GM12878 (cell line): ENCODE results near the gene ME3. TPM values are rescaled to one million over a fixed set of nuclear protein-coding genes. Genes with fewer than 3 reads are reported as not detected.
A peak's percentile ranks its signal among the peaks of the same experiment; 100 is the strongest.

Experiments
- ATAC-seq: fragments of 200-7000 bp; cut with Tn5 transposase; 3 replicates; pipeline ENCODE4 v1.9.1; 2020; ENCODE audit warnings: mild to moderate bottlenecking, moderate library complexity
- BruUV-seq: library from RNA; stranded (reverse); fragments of 400-500 nt; replicated peaks from 2 replicates; lab custom pipeline; 2021; lab: Mats Ljungman, UMichigan
- CTCF ChIA-PET: fragments of 300-600 bp; sonication (Branson Sonifier 250); formaldehyde crosslinking; extraction: SDS; loops from one replicate; lab custom pipeline; 2021; ENCODE audit warnings: inconsistent platforms; lab: Yijun Ruan, JAX
- POLR2A ChIA-PET: fragments of 350-600 bp; formaldehyde crosslinking; extraction: SDS; loops from one replicate; lab custom pipeline; 2021; ENCODE audit warnings: inconsistent platforms; lab: Charles Lee
- RAD21 ChIA-PET: fragments of 300-600 bp; sonication (Branson Sonifier 250); formaldehyde crosslinking; loops from one replicate; lab custom pipeline; 2023; ENCODE audit warnings: antibody characterized with exemption; ENCODE audit not compliant: unreplicated experiment; lab: Charles Lee
- SMC1A ChIA-PET: fragments of 300-600 bp; sonication (Branson Sonifier 250); formaldehyde crosslinking; loops from one replicate; lab custom pipeline; 2023; ENCODE audit not compliant: unreplicated experiment, uncharacterized antibody; lab: Charles Lee
- DNase-seq: peaks from one replicate; pipeline ENCODE4 v3.0.0-alpha.2; 2011; ENCODE audit warnings: low read depth, low spot score
- FAIRE-seq: peaks from 3 replicates; lab custom pipeline; 2011; peaks lifted over from hg19 to GRCh38; lab: Jason Lieb, UNC
- H2AFZ ChIP-seq: 2 replicates; pipeline ENCODE4 v1.6.0; 2011; ENCODE audit warnings: low read depth, low read length, control low read depth; ENCODE audit not compliant: control insufficient read depth
- H3K27ac ChIP-seq: 2 replicates; pipeline ENCODE4 v1.5.1; 2011; ENCODE audit warnings: control low read depth; ENCODE audit not compliant: control insufficient read depth, insufficient read depth
- H3K27me3 ChIP-seq, 2 experiments: replicated peaks in 1 of 2; 2 replicates each; pipeline versions ENCODE4 v1.6.0 to v1.6.1; 2011; ENCODE audit warnings: low read length in 1 of 2; ENCODE audit not compliant: control insufficient read depth in 2 of 2, insufficient read depth in 2 of 2
- H3K36me3 ChIP-seq, 2 experiments: 2 replicates each; pipeline ENCODE4 v1.5.1; 2011; ENCODE audit warnings: low read length in 1 of 2; ENCODE audit not compliant: control insufficient read depth in 2 of 2, insufficient read depth in 2 of 2
- H3K4me1 ChIP-seq: 2 replicates; pipeline ENCODE4 v1.6.1; 2011; ENCODE audit warnings: mild to moderate bottlenecking, low read length, moderate library complexity, mixed read lengths; ENCODE audit not compliant: control insufficient read depth, insufficient read depth
- H3K4me2 ChIP-seq: 2 replicates; pipeline ENCODE4 v1.6.0; 2011; ENCODE audit warnings: control low read depth; ENCODE audit not compliant: control insufficient read depth, insufficient read depth
- H3K4me3 ChIP-seq: fragments of 200-600 bp; sonication (generic); 2 replicates; pipeline ENCODE4 v1.5.1; 2016
- H3K79me2 ChIP-seq: 2 replicates; pipeline ENCODE4 v1.6.0; 2011; ENCODE audit warnings: low read length; ENCODE audit not compliant: control insufficient read depth, insufficient read depth
- H3K9ac ChIP-seq: 2 replicates; pipeline ENCODE4 v1.8.0; 2011; ENCODE audit warnings: low read length, control low read depth, mixed read lengths; ENCODE audit not compliant: control insufficient read depth, insufficient read depth
- H3K9me3 ChIP-seq: replicated peaks from 3 replicates; pipeline ENCODE4 v1.5.1; 2011; ENCODE audit warnings: mild to moderate bottlenecking, low read length; ENCODE audit not compliant: control insufficient read depth, insufficient read depth
- H4K20me1 ChIP-seq: 2 replicates; pipeline ENCODE4 v1.6.0; 2011; ENCODE audit not compliant: control insufficient read depth, insufficient read depth
- CBFB ChIP-seq: IDR thresholded peaks from 2 replicates; pipeline ENCODE4 v1.6.1; 2016; ENCODE audit warnings: antibody characterized with exemption, low read depth
- EGR1 ChIP-seq, 2 experiments: IDR thresholded peaks; 1 replicate in 1 of 2; 2 replicates in 1 of 2; pipeline ENCODE4 v1.6.1; 2011 to 2012; ENCODE audit warnings: low read depth in 2 of 2, low read length in 2 of 2, borderline replicate concordance in 1 of 2, mild to moderate bottlenecking in 1 of 2, moderate library complexity in 1 of 2
- HDAC2 ChIP-seq: fragments of 200-600 bp; sonication (generic); IDR thresholded peaks from 2 replicates; pipeline ENCODE4 v1.6.1; 2017
- HDGF ChIP-seq: fragments of 450-650 bp; IDR thresholded peaks from 2 replicates; pipeline ENCODE4 v1.6.1; 2016; ENCODE audit warnings: antibody characterized with exemption
- NR2F1 ChIP-seq: fragments of 450-650 bp; conservative IDR thresholded peaks from 2 replicates; pipeline ENCODE4 v1.6.1; 2017; ENCODE audit warnings: mild to moderate bottlenecking
- SUPT20H ChIP-seq: IDR thresholded peaks from 2 replicates; pipeline ENCODE4 v1.6.1; 2011; ENCODE audit warnings: low read depth, mild to moderate bottlenecking, low read length, moderate library complexity, borderline replicate concordance; ENCODE audit not compliant: control insufficient read depth
- TCF3 ChIP-seq: IDR thresholded peaks from 2 replicates; pipeline ENCODE4 v1.6.1; 2012; ENCODE audit warnings: low read depth, mild to moderate bottlenecking, low read length, borderline replicate concordance; ENCODE audit not compliant: insufficient read depth
- YY1 ChIP-seq: IDR thresholded peaks from 2 replicates; pipeline ENCODE4 v1.6.1; 2011; ENCODE audit warnings: low read depth, mild to moderate bottlenecking, low read length
- ZNF207 ChIP-seq: fragments of 450-650 bp; IDR thresholded peaks from 2 replicates; pipeline ENCODE4 v1.6.1; 2014; ENCODE audit warnings: antibody characterized with exemption, mild to moderate bottlenecking, borderline replicate concordance
- ZSCAN29 ChIP-seq: fragments of 450-650 bp; IDR thresholded peaks from 2 replicates; pipeline ENCODE4 v1.6.1; 2017; ENCODE audit warnings: mild to moderate bottlenecking, moderate library complexity
- WGBS: methylation state at CpG from one replicate; pipeline ENCODE4 v1.1.6; 2016; ENCODE audit warnings: low lambda C conversion rate; ENCODE audit not compliant: insufficient replicate concordance, insufficient coverage; ENCODE audit errors: missing lambda C conversion rate; 5-methylcytosine and 5-hydroxymethylcytosine counted together
- in situ Hi-C: fragments of 300-500 bp; cut with MboI; formaldehyde crosslinking; loops from 9 replicates; pipeline ENCODE4 v1.14.3; 2018; ENCODE audit warnings: mixed read lengths
- intact Hi-C: fragments of 100-400 bp; cut with micrococcal nuclease; formaldehyde crosslinking; loops from one replicate; pipeline ENCODE4 v1.14.2; 2022; ENCODE audit not compliant: unreplicated experiment
- polyA plus RNA-seq, 11 experiments: library from polyadenylated mRNA; depleted of rRNA in 4 of 11; unstranded in 6 of 11; stranded (reverse) in 5 of 11; fragments of >200 nt; fragmentation: Nextera tagmentation in 4 of 11; fragmentation: Illumina TruSeq in 1 of 11; extraction: Ambion mirVana in 4 of 11; extraction: Trizol in 1 of 11; gene quantifications; 1 replicate in 1 of 11; 2 replicates in 10 of 11; pipeline versions ENCODE4 v1.2.1 to v1.2.3, GENCODE V29; 2011 to 2016; ENCODE audit warnings: inconsistent platforms in 2 of 11, missing spikeins in 2 of 11, low read depth in 1 of 11
- total RNA-seq, 4 experiments: library from RNA; depleted of rRNA in 3 of 4; stranded (reverse); fragments of >200 nt in 3 of 4; fragmentation: Illumina TruSeq in 1 of 4; extraction: Trizol in 1 of 4; gene quantifications; 2 replicates each; pipeline versions ENCODE4 v1.2.1 to v1.2.3, GENCODE V29; 2013 to 2021
- TF ChIP-seq, protein P1 (sequence below): fragments of 450-650 bp; IDR thresholded peaks from 2 replicates; pipeline ENCODE4 v1.6.1; 2017; ENCODE audit warnings: antibody characterized with exemption, mild to moderate bottlenecking, moderate library complexity
- TF ChIP-seq, protein P2 (sequence below): IDR thresholded peaks from 2 replicates; pipeline ENCODE4 v1.6.1; 2012; ENCODE audit warnings: improper control_type of control experiment, low read depth, low read length; ENCODE audit not compliant: insufficient replicate concordance
- TF ChIP-seq, protein P3 (sequence below): fragments of 450-650 bp; IDR thresholded peaks from 2 replicates; pipeline ENCODE4 v1.6.1; 2016; ENCODE audit warnings: mild to moderate bottlenecking

The ME3 gene
- total and polyA plus RNA-seq, 10 of the 15 experiments (the other 5 are each of a cell fraction or from before 2014, with no cell fraction given), result 0.06 to 0.40 (median 0.19) TPM; not detected in 2

DNA sequence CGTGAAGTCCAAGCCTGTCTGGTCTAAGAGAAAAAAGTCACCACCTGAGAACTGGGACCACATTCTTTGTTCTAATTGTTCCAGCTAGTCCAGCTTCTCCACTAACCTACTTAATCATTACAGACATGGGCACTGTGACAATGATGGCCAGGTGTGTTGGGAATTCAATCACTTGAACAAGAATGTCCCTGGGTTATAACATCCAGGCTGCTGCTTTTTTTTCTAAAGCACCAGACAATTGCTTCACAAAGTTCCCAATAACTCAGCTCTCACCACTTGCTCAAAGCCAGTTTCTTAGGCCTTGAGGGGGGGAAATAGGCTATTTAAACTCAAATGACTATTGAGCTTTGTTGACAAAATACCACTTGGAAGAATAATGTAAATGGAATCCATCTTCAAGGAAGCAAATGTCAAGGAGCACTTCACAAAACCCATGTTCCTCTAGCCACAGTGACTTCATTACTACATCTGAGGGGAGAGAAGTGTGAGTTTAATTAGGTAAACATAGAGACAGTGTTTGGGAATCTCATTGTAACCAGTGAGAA is 80.3 kb downstream of the ME3 start:
- Histone ChIP-seq H4K20me1 (no peaks in the 10 kb centered on the region), H3K27ac (peak overlapping the region; percentile 47; the same call in 1 of the 2 replicates), H3K79me2 (no peaks in the 10 kb centered on the region), H3K4me3 (no peak overlapping the region), H3K4me2 (no peak overlapping the region), H3K4me1 (peaks cover 12% of the 10 kb centered on the region), H3K36me3 (no peaks in the 10 kb centered on the region), H3K27me3 (no peaks in the 10 kb centered on the region), H3K9me3 (no peaks in the 10 kb centered on the region; the same call in 2 of the 3 replicates), H2AFZ (no peak overlapping the region), H3K9ac (no peak overlapping the region)
- intact Hi-C loops (no loop called here), in situ Hi-C loops (no loop called here)
- SMC1A ChIA-PET, result interaction anchor here (0.8 to 2.1 kb wide), 16 partner anchors 13 to 135 kb away, joined by 3 to 18 read pairs (median 4); no protein-coding TSS in a partner anchor
- FAIRE-seq (no peak), DNase-seq (no peak), ATAC-seq (no peak)
- CTCF ChIA-PET, result interaction anchor here (0.9 to 1.9 kb wide), 9 partner anchors 13 to 136 kb away, joined by 3 to 12 read pairs (median 4); no protein-coding TSS in a partner anchor
- RAD21 ChIA-PET, result interaction anchor here (1.0 to 4.0 kb wide), 10 partner anchors 16 to 523 kb away, joined by 3 to 24 read pairs (median 3); partner anchors contain the start of gene PICALM
- POLR2A ChIA-PET, result interaction anchor here (0.7 to 1.5 kb wide), 4 partner anchors 79 to 107 kb away, joined by 3 to 5 read pairs (median 3); no protein-coding TSS in a partner anchor
- BruUV-seq, result no TSS peak
- 0% methylated on average over 1 of the region's 1 CpG for WGBS
- TF ChIP-seq NR2F1, result no peak
- TF ChIP-seq SUPT20H, result no peak
- TF ChIP-seq, protein P1, sequence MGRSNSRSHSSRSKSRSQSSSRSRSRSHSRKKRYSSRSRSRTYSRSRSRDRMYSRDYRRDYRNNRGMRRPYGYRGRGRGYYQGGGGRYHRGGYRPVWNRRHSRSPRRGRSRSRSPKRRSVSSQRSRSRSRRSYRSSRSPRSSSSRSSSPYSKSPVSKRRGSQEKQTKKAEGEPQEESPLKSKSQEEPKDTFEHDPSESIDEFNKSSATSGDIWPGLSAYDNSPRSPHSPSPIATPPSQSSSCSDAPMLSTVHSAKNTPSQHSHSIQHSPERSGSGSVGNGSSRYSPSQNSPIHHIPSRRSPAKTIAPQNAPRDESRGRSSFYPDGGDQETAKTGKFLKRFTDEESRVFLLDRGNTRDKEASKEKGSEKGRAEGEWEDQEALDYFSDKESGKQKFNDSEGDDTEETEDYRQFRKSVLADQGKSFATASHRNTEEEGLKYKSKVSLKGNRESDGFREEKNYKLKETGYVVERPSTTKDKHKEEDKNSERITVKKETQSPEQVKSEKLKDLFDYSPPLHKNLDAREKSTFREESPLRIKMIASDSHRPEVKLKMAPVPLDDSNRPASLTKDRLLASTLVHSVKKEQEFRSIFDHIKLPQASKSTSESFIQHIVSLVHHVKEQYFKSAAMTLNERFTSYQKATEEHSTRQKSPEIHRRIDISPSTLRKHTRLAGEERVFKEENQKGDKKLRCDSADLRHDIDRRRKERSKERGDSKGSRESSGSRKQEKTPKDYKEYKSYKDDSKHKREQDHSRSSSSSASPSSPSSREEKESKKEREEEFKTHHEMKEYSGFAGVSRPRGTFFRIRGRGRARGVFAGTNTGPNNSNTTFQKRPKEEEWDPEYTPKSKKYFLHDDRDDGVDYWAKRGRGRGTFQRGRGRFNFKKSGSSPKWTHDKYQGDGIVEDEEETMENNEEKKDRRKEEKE, result no peak
- TF ChIP-seq ZSCAN29, result no peak
- no peak for TF ChIP-seq ZNF207
- TF ChIP-seq, protein P2, sequence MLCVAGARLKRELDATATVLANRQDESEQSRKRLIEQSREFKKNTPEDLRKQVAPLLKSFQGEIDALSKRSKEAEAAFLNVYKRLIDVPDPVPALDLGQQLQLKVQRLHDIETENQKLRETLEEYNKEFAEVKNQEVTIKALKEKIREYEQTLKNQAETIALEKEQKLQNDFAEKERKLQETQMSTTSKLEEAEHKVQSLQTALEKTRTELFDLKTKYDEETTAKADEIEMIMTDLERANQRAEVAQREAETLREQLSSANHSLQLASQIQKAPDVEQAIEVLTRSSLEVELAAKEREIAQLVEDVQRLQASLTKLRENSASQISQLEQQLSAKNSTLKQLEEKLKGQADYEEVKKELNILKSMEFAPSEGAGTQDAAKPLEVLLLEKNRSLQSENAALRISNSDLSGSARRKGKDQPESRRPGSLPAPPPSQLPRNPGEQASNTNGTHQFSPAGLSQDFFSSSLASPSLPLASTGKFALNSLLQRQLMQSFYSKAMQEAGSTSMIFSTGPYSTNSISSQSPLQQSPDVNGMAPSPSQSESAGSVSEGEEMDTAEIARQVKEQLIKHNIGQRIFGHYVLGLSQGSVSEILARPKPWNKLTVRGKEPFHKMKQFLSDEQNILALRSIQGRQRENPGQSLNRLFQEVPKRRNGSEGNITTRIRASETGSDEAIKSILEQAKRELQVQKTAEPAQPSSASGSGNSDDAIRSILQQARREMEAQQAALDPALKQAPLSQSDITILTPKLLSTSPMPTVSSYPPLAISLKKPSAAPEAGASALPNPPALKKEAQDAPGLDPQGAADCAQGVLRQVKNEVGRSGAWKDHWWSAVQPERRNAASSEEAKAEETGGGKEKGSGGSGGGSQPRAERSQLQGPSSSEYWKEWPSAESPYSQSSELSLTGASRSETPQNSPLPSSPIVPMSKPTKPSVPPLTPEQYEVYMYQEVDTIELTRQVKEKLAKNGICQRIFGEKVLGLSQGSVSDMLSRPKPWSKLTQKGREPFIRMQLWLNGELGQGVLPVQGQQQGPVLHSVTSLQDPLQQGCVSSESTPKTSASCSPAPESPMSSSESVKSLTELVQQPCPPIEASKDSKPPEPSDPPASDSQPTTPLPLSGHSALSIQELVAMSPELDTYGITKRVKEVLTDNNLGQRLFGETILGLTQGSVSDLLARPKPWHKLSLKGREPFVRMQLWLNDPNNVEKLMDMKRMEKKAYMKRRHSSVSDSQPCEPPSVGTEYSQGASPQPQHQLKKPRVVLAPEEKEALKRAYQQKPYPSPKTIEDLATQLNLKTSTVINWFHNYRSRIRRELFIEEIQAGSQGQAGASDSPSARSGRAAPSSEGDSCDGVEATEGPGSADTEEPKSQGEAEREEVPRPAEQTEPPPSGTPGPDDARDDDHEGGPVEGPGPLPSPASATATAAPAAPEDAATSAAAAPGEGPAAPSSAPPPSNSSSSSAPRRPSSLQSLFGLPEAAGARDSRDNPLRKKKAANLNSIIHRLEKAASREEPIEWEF, result no peak
- TF ChIP-seq CBFB, result no peak
- TF ChIP-seq HDAC2, result no peak
- TF ChIP-seq, protein P3, sequence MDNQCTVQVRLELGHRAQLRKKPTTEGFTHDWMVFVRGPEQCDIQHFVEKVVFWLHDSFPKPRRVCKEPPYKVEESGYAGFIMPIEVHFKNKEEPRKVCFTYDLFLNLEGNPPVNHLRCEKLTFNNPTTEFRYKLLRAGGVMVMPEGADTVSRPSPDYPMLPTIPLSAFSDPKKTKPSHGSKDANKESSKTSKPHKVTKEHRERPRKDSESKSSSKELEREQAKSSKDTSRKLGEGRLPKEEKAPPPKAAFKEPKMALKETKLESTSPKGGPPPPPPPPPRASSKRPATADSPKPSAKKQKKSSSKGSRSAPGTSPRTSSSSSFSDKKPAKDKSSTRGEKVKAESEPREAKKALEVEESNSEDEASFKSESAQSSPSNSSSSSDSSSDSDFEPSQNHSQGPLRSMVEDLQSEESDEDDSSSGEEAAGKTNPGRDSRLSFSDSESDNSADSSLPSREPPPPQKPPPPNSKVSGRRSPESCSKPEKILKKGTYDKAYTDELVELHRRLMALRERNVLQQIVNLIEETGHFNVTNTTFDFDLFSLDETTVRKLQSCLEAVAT, result no peak
- no peak for TF ChIP-seq HDGF
- TF ChIP-seq TCF3, result no peak
- TF ChIP-seq YY1, result no peak
- no peak for TF ChIP-seq EGR1 (IDR thresholded peaks at IDR 0.05; ENCODE audit: borderline replicate concordance in 1 of 2, low read depth in 2 of 2, low read length in 2 of 2)
